B cell (primary cell): ENCODE measurements around the gene CHST11. TPM values are rescaled to one million over a fixed set of nuclear protein-coding genes. Genes with fewer than 3 reads are reported as not detected.

Source experiments
- ATAC-seq: fragments of 200-7000 bp; cut with Tn5 transposase; one replicate; pipeline ENCODE4 v1.10.0; 2021; ENCODE audit warnings: low read depth, mild to moderate bottlenecking, moderate number of reproducible peaks, moderate library complexity
- CTCF ChIA-PET: fragments of 350-600 bp; sonication (Branson Sonifier 250); formaldehyde crosslinking; loops from one replicate; lab custom pipeline; 2021; ENCODE audit warnings: antibody characterized with exemption, inconsistent platforms; lab: Charles Lee
- POLR2A ChIA-PET: fragments of 350-600 bp; sonication (Branson Sonifier 250); formaldehyde crosslinking; loops from one replicate; lab custom pipeline; 2021; ENCODE audit warnings: antibody characterized with exemption; lab: Charles Lee
- DNase-seq: peaks from one replicate; pipeline ENCODE4 v3.0.0; 2013
- H2AFZ ChIP-seq: 2 replicates; pipeline ENCODE4 v1.6.1; 2012; ENCODE audit warnings: mild to moderate bottlenecking, low read depth, low read length; ENCODE audit not compliant: insufficient read depth, poor library complexity, severe bottlenecking
- H3K27ac ChIP-seq, 2 donors: 1 replicate in 1 of 2; 2 replicates in 1 of 2; pipeline ENCODE4 v1.5.1; 2012 to 2013; ENCODE audit warnings: low read length in 2 of 2, mild to moderate bottlenecking in 2 of 2, moderate library complexity in 1 of 2
- H3K27me3 ChIP-seq, 4 experiments: fragments of 200-600 bp in 1 of 4; sonication (generic) in 1 of 4; replicated peaks in 1 of 4; 1 replicate in 2 of 4; 2 replicates in 2 of 4; pipeline versions ENCODE4 v1.6.1 to v1.7.0; 2013 to 2016; ENCODE audit warnings: low read length in 3 of 4, mild to moderate bottlenecking in 2 of 4, mixed read lengths in 1 of 4, moderate library complexity in 1 of 4; ENCODE audit not compliant: insufficient read depth in 4 of 4, control insufficient read depth in 3 of 4; ENCODE audit errors: control extremely low read depth in 1 of 4
- H3K36me3 ChIP-seq, 2 experiments: replicated peaks in 1 of 2; 1 replicate in 1 of 2; 2 replicates in 1 of 2; pipeline versions ENCODE4 v1.6.1 to v1.7.1; 2013; ENCODE audit warnings: low read length in 1 of 2; ENCODE audit not compliant: insufficient read depth in 2 of 2, control insufficient read depth in 1 of 2; ENCODE audit errors: control extremely low read depth in 1 of 2, extremely low read depth in 1 of 2
- H3K4me1 ChIP-seq, 2 donors: fragments of 200-600 bp in 1 of 2; sonication (generic) in 1 of 2; 1 replicate in 1 of 2; 2 replicates in 1 of 2; pipeline versions ENCODE4 v1.5.1 to v1.6.1; 2013 to 2017; ENCODE audit warnings: low read length in 2 of 2; ENCODE audit not compliant: control insufficient read depth in 2 of 2, insufficient read depth in 2 of 2
- H3K4me2 ChIP-seq: replicated peaks from 2 replicates; pipeline ENCODE3; 2012; ENCODE audit warnings: mild to moderate bottlenecking, low read depth, low read length; ENCODE audit not compliant: poor library complexity, severe bottlenecking
- H3K4me3 ChIP-seq, 5 experiments: fragments of 200-600 bp in 1 of 5; sonication (generic) in 1 of 5; 1 replicate in 3 of 5; 2 replicates in 2 of 5; pipeline versions ENCODE4 v1.5.1 to v1.7.0; 2011 to 2016; ENCODE audit warnings: low read length in 4 of 5, mild to moderate bottlenecking in 4 of 5, low read depth in 2 of 5, control low read depth in 1 of 5, moderate library complexity in 1 of 5; ENCODE audit not compliant: insufficient read depth in 1 of 5; ENCODE audit errors: control extremely low read depth in 1 of 5, extremely low read depth in 1 of 5
- H3K79me2 ChIP-seq: fragments of 200-600 bp; sonication (generic); one replicate; pipeline ENCODE4 v1.6.0; 2016; ENCODE audit warnings: low read length; ENCODE audit not compliant: control insufficient read depth, insufficient read depth
- H3K9ac ChIP-seq: fragments of 200-600 bp; sonication (generic); 2 replicates; pipeline ENCODE4 v1.6.1; 2017; ENCODE audit warnings: mild to moderate bottlenecking, low read length, moderate library complexity
- H3K9me3 ChIP-seq, 3 donors: one replicate each; pipeline versions ENCODE4 v1.6.1 to v1.7.1; 2013; ENCODE audit warnings: low read length in 2 of 3; ENCODE audit not compliant: control insufficient read depth in 2 of 3, insufficient read depth in 1 of 3; ENCODE audit errors: control extremely low read depth in 1 of 3
- H4K20me1 ChIP-seq: 2 replicates; pipeline ENCODE4 v1.6.0; 2012; ENCODE audit warnings: mild to moderate bottlenecking, low read length; ENCODE audit not compliant: insufficient read depth, control insufficient read depth, poor library complexity, severe bottlenecking
- H3K27ac Mint-ChIP-seq: one replicate; pipeline ENCODE4 v1.8.0; 2021; ENCODE audit warnings: mixed read lengths
- H3K27me3 Mint-ChIP-seq: one replicate; pipeline ENCODE4 v1.8.0; 2021; ENCODE audit warnings: mixed read lengths
- H3K4me1 Mint-ChIP-seq: one replicate; pipeline ENCODE4 v1.8.0; 2021; ENCODE audit warnings: mixed read lengths
- H3K4me3 Mint-ChIP-seq: one replicate; pipeline ENCODE4 v1.8.0; 2021; ENCODE audit warnings: mixed read lengths
- H3K9me3 Mint-ChIP-seq: one replicate; pipeline ENCODE4 v1.8.0; 2022; ENCODE audit warnings: mixed read lengths; ENCODE audit not compliant: insufficient read depth
- EZH2 ChIP-seq: IDR thresholded peaks from 2 replicates; pipeline ENCODE4 v1.6.1; 2012; ENCODE audit warnings: borderline replicate concordance, low read depth, mild to moderate bottlenecking, moderate library complexity, low read length; ENCODE audit not compliant: insufficient read depth, poor library complexity, severe bottlenecking
- WGBS: methylation state at CpG from one replicate; pipeline ENCODE4 v1.1.5; 2013; ENCODE audit warnings: missing lambda C conversion rate; ENCODE audit not compliant: insufficient coverage; 5-methylcytosine and 5-hydroxymethylcytosine counted together
- intact Hi-C: fragments of 100-400 bp; cut with micrococcal nuclease; formaldehyde crosslinking; loops from one replicate; pipeline ENCODE4 v1.10.0; 2022
- polyA plus RNA-seq: library from polyadenylated mRNA; depleted of rRNA; stranded (reverse); fragments of >200 nt; gene quantifications from 2 replicates; pipeline ENCODE4 v1.2.3, GENCODE V29; 2012
- total RNA-seq, 2 donors: library from RNA; stranded (reverse); fragments of 120-200 nt in 1 of 2; gene quantifications; 1 replicate in 1 of 2; 2 replicates in 1 of 2; pipeline versions ENCODE4 v1.2.3 to v1.2.4, GENCODE V29; 2013 to 2022
- TF ChIP-seq, protein P1 (sequence below): fragments of 200-600 bp; IDR thresholded peaks from one replicate; pipeline ENCODE4 v1.8.0; 2022; ENCODE audit warnings: antibody characterized with exemption, mild to moderate bottlenecking

CHST11 gene
- total and polyA plus RNA-seq, 2 donors (not counting 1 experiment from before 2014, with no cell fraction given), result 46.3 to 152 TPM

DNA sequence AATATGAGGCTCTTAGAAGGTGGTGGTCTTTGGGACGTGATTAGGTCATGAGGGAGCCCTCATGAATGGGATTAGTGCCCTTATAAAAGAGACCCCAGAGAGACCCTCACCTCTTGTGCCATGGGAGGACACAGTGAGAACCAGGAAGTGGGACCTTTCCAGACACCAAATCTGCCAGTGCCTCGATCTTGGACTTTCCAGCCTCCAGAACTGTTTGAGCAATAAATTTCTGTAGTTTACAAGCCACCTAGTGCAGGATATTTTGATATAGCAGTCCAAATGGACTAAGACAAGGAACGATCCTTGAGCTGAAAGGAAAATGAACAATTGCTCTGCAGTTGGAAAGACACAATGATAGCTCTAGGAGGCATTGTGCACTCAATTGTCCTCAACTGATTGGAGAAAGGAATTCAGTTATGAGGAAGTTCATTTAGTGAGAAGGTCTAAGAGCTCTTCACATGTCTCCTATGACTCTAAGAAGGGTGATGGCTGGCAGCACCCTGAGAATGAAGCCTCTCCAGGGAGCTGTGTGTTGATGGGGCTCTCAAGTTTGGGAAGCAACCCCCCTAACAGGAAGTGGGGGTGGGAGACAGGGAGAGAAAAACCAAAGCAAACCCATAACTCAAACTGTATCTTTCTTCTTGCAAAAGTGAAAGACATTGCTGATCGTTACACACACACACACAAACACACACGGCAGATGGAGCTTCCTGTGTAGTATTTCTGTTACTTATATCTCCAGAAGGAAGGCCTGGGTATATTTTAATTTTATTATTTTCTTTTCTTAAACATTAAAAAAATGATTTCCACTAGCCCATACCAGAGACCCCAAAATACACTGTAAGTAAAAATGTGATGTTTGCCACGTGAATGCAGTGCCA is 21.0 kb downstream of the CHST11 start:
- Histone ChIP-seq H3K27me3 (no peaks in the 10 kb centered on the region), H4K20me1 (peaks cover 4% of the 10 kb centered on the region), H3K79me2 (peaks cover 90% of the 10 kb centered on the region), H3K4me2 (peak overlapping the region; percentile 87), H3K9me3 (no peaks in the 10 kb centered on the region), H3K9ac (peak overlapping the region; percentile 60), H3K36me3 (no peaks in the 10 kb centered on the region), H3K4me1 (peaks cover 79 to 88% of the 10 kb centered on the region in 2 donors), H3K4me3 (peak overlapping the region; percentile 23 to 63 (median 45)), H2AFZ (no peak overlapping the region), H3K27ac (peak overlapping the region; percentile 62 to 92)
- TF ChIP-seq EZH2, result no peak
- TF ChIP-seq, protein P1, sequence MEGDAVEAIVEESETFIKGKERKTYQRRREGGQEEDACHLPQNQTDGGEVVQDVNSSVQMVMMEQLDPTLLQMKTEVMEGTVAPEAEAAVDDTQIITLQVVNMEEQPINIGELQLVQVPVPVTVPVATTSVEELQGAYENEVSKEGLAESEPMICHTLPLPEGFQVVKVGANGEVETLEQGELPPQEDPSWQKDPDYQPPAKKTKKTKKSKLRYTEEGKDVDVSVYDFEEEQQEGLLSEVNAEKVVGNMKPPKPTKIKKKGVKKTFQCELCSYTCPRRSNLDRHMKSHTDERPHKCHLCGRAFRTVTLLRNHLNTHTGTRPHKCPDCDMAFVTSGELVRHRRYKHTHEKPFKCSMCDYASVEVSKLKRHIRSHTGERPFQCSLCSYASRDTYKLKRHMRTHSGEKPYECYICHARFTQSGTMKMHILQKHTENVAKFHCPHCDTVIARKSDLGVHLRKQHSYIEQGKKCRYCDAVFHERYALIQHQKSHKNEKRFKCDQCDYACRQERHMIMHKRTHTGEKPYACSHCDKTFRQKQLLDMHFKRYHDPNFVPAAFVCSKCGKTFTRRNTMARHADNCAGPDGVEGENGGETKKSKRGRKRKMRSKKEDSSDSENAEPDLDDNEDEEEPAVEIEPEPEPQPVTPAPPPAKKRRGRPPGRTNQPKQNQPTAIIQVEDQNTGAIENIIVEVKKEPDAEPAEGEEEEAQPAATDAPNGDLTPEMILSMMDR, result no peak
- WGBS, result 80% methylated on average over 1 of the region's 6 CpGs
- intact Hi-C loops, result loop anchor here (2.0 to 5.0 kb wide), 2 partner anchors 17 to 40 kb away; no protein-coding TSS in a partner anchor
- ChIA-PET POLR2A (interaction anchor here (0.7 to 2.0 kb wide), 5 partner anchors 10 to 166 kb away, joined by 3 to 7 read pairs (median 5); no protein-coding TSS in a partner anchor), CTCF (interaction anchor here (0.6 to 1.8 kb wide), 12 partner anchors 9 to 164 kb away, joined by 3 to 7 read pairs (median 3); partner anchors contain the start of gene CHST11)
- ATAC-seq (no peak), DNase-seq (peak; percentile 56)
- Mint-ChIP-seq H3K9me3 (no peaks in the 10 kb centered on the region), H3K4me3 (peak overlapping the region; percentile 95), H3K27ac (peak overlapping the region; percentile 95), H3K27me3 (no peaks in the 10 kb centered on the region), H3K4me1 (peaks cover 87% of the 10 kb centered on the region)
